Mononuclear cell (primary cell): ENCODE measurements around the gene CTBP2. TPM values are rescaled to one million over a fixed set of nuclear protein-coding genes. Genes with fewer than 3 reads are reported as not detected.

ENCODE experiments used
- H3K27me3 ChIP-seq: 2 replicates; pipeline ENCODE4 v1.6.0; 2011; ENCODE audit warnings: low read length, control low read depth; ENCODE audit not compliant: insufficient read depth
- H3K4me1 ChIP-seq: 2 replicates; pipeline ENCODE4 v1.5.1; 2011; ENCODE audit warnings: mild to moderate bottlenecking, low read length, control low read depth; ENCODE audit not compliant: insufficient read depth
- H3K4me3 ChIP-seq: 2 replicates; pipeline ENCODE4 v1.5.1; 2011; ENCODE audit warnings: mild to moderate bottlenecking, low read length, moderate library complexity
- H3K9me3 ChIP-seq: 2 replicates; pipeline ENCODE4 v1.5.1; 2011; ENCODE audit warnings: low read depth, mild to moderate bottlenecking, control low read depth, low read length
- total RNA-seq: library from RNA; depleted of rRNA; stranded (reverse); fragments of >200 nt; gene quantifications from one replicate; pipeline ENCODE4 v1.2.3, GENCODE V29; 2012

CTBP2 gene
- 6.4 TPM for total RNA-seq

- Histone ChIP-seq H3K4me1 (peaks cover 42% of the 10 kb centered on the region), H3K4me3 (peak within 1 kb of the TSS; percentile 54), H3K27me3 (peaks cover 11% of the 10 kb centered on the region), H3K9me3 (no peaks in the 10 kb centered on the region)
These were observed at the start of gene CTBP2 for GRCh38 chr10:125159932-125160855. Gene CTBP2, minus strand, starts transcription at chr10:125160563.

GRCh38 chr10:125209591-125210355 is 49.4 kb upstream of the CTBP2 start:
- no peaks in the 10 kb centered on the region for H3K4me1 ChIP-seq
- H3K9me3 ChIP-seq, result no peaks in the 10 kb centered on the region
- H3K27me3 ChIP-seq, result no peaks in the 10 kb centered on the region
- H3K4me3 ChIP-seq, result no peak overlapping the region

GRCh38 chr10:125208854-125209565 is 48.6 kb upstream of the CTBP2 start:
- Histone ChIP-seq H3K27me3 (no peaks in the 10 kb centered on the region), H3K4me3 (no peak overlapping the region), H3K9me3 (no peaks in the 10 kb centered on the region), H3K4me1 (no peaks in the 10 kb centered on the region)

DNA sequence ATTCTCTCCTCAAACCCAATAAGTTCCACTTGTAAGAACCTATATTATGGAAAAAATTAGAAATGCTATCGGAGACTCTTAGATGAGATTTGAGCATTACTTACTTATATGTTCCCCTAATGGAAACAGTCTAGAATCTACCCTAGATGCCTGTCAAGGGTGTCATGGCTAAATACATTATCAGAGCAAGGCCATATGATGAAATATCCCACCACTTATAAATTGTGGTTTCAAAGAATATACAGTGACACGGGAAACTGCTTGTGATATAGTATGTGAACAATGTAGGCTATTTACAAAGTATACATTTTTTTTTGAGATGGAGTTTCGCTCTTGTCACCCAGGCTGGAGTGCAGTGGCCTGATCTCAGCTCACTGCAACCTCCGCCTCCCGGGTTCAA is 46.3 kb upstream of the CTBP2 start:
- H3K27me3 ChIP-seq, result no peaks in the 10 kb centered on the region
- H3K9me3 ChIP-seq, result no peaks in the 10 kb centered on the region

GRCh38 chr10:125205431-125205830 is 45.1 kb upstream of the CTBP2 start:
- Histone ChIP-seq H3K27me3 (no peaks in the 10 kb centered on the region), H3K9me3 (no peaks in the 10 kb centered on the region), H3K4me1 (no peaks in the 10 kb centered on the region), H3K4me3 (no peak overlapping the region)

More for the DNA sequence above, 46.3 kb upstream of the CTBP2 start:
- Histone ChIP-seq H3K4me3 (no peak overlapping the region), H3K4me1 (no peaks in the 10 kb centered on the region)

DNA sequence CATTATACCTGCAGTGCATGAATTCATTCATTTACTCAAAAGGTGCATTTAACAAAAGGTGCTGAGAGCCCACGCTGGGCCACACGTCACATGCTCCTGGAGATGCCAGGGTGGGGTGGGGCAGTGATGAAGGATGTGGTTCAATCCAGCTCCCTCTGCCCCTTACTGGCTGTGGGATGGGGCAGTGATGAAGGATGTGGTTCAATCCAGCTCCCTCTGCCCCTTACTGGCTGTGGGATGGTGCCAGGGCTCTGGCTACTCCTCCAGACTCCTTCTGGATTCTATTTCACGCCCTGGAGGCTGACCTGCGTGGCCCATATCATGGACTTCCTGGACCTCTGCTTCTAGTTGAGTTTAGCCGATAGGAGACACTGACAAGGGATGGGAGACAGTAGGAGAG is 44.0 kb upstream of the CTBP2 start:
- H3K4me3 ChIP-seq, result no peak overlapping the region

DNA sequence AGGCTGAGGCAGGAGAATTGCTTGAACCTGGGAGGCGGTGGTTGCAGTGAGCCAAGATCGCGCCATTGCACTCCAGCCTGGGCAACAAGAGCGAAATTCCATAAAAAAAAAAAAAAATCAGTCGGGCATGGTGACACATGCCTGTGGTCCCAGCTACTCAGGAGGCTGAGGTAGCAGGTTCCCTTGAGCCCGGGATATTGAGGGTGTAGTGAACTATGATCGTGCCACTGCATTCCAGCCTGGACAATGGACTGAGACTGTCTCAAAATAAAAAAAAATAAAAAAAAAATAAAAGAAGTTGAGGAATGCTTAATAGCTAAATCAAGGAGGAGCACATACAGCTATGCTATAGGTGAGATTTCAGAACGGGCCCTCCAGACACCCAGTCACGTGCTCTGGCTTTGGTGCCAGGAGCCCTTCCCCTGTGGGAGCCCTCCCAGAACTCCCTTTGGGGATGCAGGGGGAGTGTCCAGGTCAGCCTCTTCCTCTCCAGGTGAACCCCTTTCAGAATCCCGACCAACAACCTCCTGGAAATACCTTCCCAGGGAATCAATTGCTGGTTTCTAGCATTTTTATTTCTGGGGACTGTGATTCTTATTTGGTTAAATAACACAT is 42.9 kb upstream of the CTBP2 start:
- Histone ChIP-seq H3K4me3 (no peak overlapping the region), H3K27me3 (no peaks in the 10 kb centered on the region), H3K9me3 (no peaks in the 10 kb centered on the region), H3K4me1 (no peaks in the 10 kb centered on the region)

More for the DNA sequence above, 44.0 kb upstream of the CTBP2 start:
- Histone ChIP-seq H3K4me1 (no peaks in the 10 kb centered on the region), H3K27me3 (no peaks in the 10 kb centered on the region), H3K9me3 (no peaks in the 10 kb centered on the region)

- Histone ChIP-seq H3K27me3 (no peaks in the 10 kb centered on the region), H3K4me1 (no peaks in the 10 kb centered on the region), H3K9me3 (no peaks in the 10 kb centered on the region), H3K4me3 (no peak overlapping the region)
These were observed 41.6 kb upstream of the CTBP2 start for GRCh38 chr10:125201791-125202622.

DNA sequence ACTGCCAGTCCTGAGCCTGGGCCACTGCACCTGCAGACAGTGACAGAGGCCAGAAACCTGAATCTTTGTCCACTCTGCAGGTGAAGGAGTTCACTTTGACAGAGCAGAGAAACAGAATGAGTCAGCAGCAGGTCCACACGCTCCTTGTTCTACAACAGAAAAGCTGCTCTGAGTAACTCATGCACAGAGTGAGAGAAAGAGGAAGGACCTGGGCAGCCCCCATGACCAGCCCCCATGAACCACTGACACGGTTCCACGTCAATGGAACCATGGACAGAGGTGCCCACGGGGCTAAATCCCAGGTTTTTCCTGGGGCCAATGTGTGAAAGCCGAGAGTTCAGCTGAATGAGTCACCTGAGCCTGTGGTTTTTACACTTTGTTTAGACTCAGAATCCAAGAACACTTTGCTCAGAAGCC is 40.8 kb upstream of the CTBP2 start:
- H3K4me1 ChIP-seq, result no peaks in the 10 kb centered on the region
- no peaks in the 10 kb centered on the region for H3K9me3 ChIP-seq
- no peak overlapping the region for H3K4me3 ChIP-seq
- no peaks in the 10 kb centered on the region for H3K27me3 ChIP-seq

GRCh38 chr10:125200396-125200795 is 40.0 kb upstream of the CTBP2 start:
- Histone ChIP-seq H3K4me1 (no peaks in the 10 kb centered on the region), H3K27me3 (no peaks in the 10 kb centered on the region), H3K4me3 (no peak overlapping the region), H3K9me3 (no peaks in the 10 kb centered on the region)

DNA sequence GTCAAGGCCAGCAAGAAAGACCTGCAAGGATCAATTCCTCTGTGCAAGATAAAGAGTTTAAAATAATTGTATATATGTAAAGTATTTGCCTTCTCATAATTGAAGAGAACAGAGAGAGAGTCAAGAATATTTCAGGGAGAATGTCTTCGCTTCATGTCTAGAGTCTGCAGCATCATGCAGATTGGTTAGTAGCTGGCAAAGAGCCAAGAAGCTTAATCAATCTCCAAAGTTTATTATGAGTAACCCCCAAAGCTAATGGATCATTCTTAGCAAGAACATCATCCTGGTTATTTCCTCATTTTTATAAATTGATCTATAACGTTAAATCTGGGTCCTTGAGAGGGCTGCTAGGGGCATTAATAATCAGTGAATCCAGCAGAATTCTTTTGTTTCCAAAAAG is 38.9 kb upstream of the CTBP2 start:
- Histone ChIP-seq H3K4me1 (no peaks in the 10 kb centered on the region), H3K27me3 (no peaks in the 10 kb centered on the region), H3K4me3 (no peak overlapping the region), H3K9me3 (no peaks in the 10 kb centered on the region)

- H3K27me3 ChIP-seq, result no peaks in the 10 kb centered on the region
- no peaks in the 10 kb centered on the region for H3K4me1 ChIP-seq
These were observed 34.5 kb upstream of the CTBP2 start for GRCh38 chr10:125194814-125195213.

DNA sequence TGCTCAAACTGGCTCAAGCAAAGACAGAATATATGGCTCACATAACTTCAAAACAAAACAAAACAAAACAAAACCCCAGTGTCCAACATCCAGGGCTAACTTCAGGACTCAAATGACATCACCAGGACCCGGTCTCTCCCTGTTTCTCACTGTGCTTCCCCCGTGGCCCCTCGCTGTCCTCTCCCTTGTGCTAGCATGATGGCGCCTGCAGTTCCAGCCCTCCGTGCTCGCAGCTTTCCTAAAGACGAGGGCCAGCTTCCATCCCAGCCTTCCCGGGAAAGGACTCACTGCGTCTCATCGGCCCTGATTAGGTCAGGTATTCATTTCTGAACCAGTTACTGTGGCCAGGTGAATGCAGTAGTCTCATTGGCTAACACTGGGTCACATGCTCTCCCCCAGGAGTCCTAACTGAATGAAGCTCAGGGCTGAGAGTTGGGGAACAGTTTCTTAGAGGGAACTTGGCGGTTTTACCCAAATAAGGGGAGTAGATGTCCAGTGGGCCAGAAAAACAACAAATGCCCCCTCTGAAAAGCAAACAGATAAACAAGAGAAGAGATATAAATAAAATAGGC is 33.0 kb upstream of the CTBP2 start:
- Histone ChIP-seq H3K27me3 (no peaks in the 10 kb centered on the region), H3K4me3 (no peak overlapping the region), H3K9me3 (no peaks in the 10 kb centered on the region), H3K4me1 (no peaks in the 10 kb centered on the region)

More at GRCh38 chr10:125194814-125195213, 34.5 kb upstream of the CTBP2 start:
- no peak overlapping the region for H3K4me3 ChIP-seq
- H3K9me3 ChIP-seq, result no peaks in the 10 kb centered on the region

- Histone ChIP-seq H3K4me3 (no peak overlapping the region), H3K4me1 (no peaks in the 10 kb centered on the region), H3K27me3 (no peaks in the 10 kb centered on the region), H3K9me3 (no peaks in the 10 kb centered on the region)
These were observed 32.3 kb upstream of the CTBP2 start for GRCh38 chr10:125192620-125193019.
